WERI-Rb-1 (cell line): Measurements from ENCODE around the gene THEM5.

Experiments
- DNase-seq: peaks from one replicate; pipeline ENCODE4 v3.0.0-alpha.2; 2020
- H3K27ac ChIP-seq: fragments of 250-450 bp; sonication (Bioruptor Pico); 2 replicates; pipeline ENCODE4 v1.5.1; 2020; ENCODE audit warnings: mild to moderate bottlenecking, moderate library complexity
- H3K27me3 ChIP-seq: fragments of 250-450 bp; sonication (Bioruptor Pico); 2 replicates; pipeline ENCODE4 v1.5.1; 2021; ENCODE audit warnings: mild to moderate bottlenecking, low read depth, moderate library complexity; ENCODE audit not compliant: insufficient read depth, severe bottlenecking
- H3K36me3 ChIP-seq: fragments of 250-450 bp; sonication (Bioruptor Pico); 2 replicates; pipeline ENCODE4 v1.5.1; 2020; ENCODE audit warnings: mild to moderate bottlenecking, moderate library complexity
- H3K4me3 ChIP-seq: 2 replicates; pipeline ENCODE4 v1.5.1; 2011; ENCODE audit warnings: low read depth, mild to moderate bottlenecking, control low read depth, low read length
- H3K9me3 ChIP-seq: fragments of 250-450 bp; sonication (Bioruptor Pico); 2 replicates; pipeline ENCODE4 v1.5.1; 2021; ENCODE audit warnings: mild to moderate bottlenecking, moderate library complexity; ENCODE audit not compliant: severe bottlenecking
- CTCF ChIP-seq: IDR thresholded peaks from 2 replicates; pipeline ENCODE4 v1.5.1; 2011; ENCODE audit warnings: low read depth, mild to moderate bottlenecking, control low read depth, inconsistent platforms, low read length

The THEM5 gene

GRCh38 chr1:151839457-151840403, 13.8 kb downstream of the THEM5 start, which contains the start of gene C2CD4D:
Gene C2CD4D, minus strand, starts transcription at chr1:151839820. Its CDS starts 831 bp downstream, at chr1:151838989.
- H3K36me3 ChIP-seq, result no peaks in the 10 kb centered on the region
- no peak within 1 kb of the TSS for H3K4me3 ChIP-seq
- H3K27me3 ChIP-seq, result no peaks in the 10 kb centered on the region
- no peak for DNase-seq
- 0 out of 2 replicates have a peak, but pooled peaks have one; percentile 1 for TF ChIP-seq CTCF
- no peaks in the 10 kb centered on the region for H3K9me3 ChIP-seq
- no peak within 1 kb of the TSS for H3K27ac ChIP-seq

- Histone ChIP-seq H3K27ac (no peak overlapping the region), H3K4me3 (no peak overlapping the region)
These were observed 14.5 kb downstream of the THEM5 start for GRCh38 chr1:151839082-151839412.

DNA sequence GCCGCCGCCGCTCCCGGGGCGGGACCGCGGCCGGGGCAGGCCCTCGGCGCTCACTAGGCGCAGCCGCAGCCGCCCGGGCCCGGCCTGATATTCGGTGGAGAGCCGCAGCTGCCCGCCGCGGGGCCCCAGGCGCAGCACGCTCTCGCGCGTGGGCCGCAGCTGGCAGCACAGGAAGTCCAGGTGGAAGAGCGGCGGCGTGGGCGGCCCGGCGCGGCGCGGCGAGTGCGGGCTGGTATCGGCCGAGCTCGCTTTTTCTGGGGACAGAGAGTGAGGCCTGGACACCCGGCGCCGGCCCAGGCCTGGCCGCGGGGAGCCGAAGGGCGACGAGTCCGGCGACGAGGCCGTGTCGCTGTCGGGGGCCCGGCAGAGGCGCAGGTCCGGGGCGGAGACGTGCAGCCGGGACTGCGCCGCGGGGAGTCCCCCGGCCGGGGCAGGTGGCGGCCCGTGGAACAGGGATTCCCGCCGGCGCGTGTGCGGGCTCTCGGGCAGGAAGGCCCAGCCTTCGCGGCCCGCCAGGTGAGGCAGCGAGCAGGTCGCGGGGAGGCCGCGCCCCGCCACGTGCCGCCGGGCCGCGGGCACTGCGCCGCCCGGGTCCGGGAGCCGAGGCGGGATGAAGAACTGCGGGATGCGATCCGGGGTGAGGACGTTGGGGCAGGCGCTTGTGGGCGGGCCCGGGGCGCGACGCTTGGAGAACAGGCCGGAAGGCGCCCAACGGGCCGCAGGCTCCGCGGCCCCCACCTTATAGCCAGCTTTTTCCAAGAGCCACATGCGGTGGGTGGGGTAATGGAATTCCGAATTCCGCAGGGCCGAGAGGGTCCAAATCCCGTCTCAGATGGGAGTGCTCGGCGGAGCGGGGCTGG, 15.1 kb downstream of the THEM5 start:
- Histone ChIP-seq H3K27me3 (no peaks in the 10 kb centered on the region), H3K9me3 (no peaks in the 10 kb centered on the region), H3K4me3 (no peak overlapping the region), H3K36me3 (no peaks in the 10 kb centered on the region), H3K27ac (no peak overlapping the region)
- DNase-seq, result no peak
- TF ChIP-seq CTCF, result no peak

More at GRCh38 chr1:151839082-151839412, 14.5 kb downstream of the THEM5 start:
- DNase-seq, result no peak
- no peaks in the 10 kb centered on the region for H3K9me3 ChIP-seq
- H3K36me3 ChIP-seq, result no peaks in the 10 kb centered on the region
- H3K27me3 ChIP-seq, result no peaks in the 10 kb centered on the region
- no peak for TF ChIP-seq CTCF

DNA sequence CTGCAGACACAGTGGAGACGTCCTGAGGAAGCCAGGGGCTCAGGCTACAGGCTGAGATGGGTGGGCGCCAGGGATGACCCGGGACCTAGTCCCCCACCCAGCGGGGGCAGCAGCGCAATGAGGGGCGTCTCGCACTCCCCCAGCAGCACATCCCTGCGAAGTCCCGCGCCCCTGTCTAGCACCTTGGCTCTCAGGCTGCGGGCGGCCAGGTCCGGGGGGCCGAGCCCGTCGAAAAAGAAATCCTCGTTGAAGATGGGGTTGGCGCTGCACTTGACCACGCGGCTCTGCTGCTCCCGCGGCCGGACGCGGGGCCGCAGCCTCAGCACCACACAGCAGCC, 15.7 kb downstream of the THEM5 start:
- Histone ChIP-seq H3K4me3 (no peak overlapping the region), H3K27me3 (no peaks in the 10 kb centered on the region), H3K36me3 (no peaks in the 10 kb centered on the region)

DNA sequence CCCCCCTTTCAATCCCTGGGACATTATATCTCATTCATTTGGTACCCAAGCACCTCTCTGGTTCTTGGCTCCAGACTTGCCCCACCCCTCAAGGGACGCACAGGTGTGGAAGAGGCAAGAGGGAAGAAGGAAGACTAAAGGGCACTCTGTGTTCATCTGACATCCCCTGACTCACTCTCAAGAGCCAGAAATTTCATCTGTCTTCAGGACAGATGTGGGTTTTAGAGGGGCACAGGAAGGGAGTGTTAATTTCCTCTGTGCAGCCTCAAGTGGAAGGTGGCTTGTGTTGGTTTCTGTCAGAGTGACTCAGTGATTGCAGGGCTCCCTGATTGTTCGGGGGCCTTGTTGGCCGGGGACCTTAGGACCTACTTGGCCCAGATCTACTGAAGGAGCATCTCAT, 16.3 kb downstream of the THEM5 start:
- Histone ChIP-seq H3K27me3 (no peaks in the 10 kb centered on the region), H3K9me3 (no peaks in the 10 kb centered on the region), H3K27ac (no peak overlapping the region), H3K36me3 (no peaks in the 10 kb centered on the region), H3K4me3 (no peak overlapping the region)
- DNase-seq, result no peak
- no peak for TF ChIP-seq CTCF

More for the DNA sequence above, 15.7 kb downstream of the THEM5 start:
- no peak for TF ChIP-seq CTCF
- DNase-seq, result no peak
- no peak overlapping the region for H3K27ac ChIP-seq
- no peaks in the 10 kb centered on the region for H3K9me3 ChIP-seq
